ENCODE measurements around the gene THEMIS2.
"Not testable (repeated sequence)": the region's sequence is repeated elsewhere in the genome, so short reads cannot be mapped to it uniquely, and the experiment has no call there.

The THEMIS2 gene

DNA sequence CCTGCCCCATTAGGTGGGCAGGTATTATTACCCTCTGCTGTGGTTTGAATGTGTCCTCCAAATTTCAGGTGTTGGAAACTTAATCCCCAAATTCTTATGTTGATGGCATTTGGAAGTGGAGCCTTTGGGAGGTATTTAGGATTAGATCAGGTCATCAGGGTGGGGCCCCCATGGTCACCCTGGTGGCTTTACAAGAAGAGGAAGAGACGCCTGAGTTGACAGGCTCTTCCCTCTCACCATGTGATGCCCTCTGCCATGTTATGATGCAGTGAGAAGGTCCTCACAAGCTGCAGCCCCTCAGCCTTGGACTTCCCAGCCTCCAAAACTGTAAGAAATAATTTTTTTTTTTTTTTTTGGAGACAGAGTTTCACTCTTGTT lies 8.8 kb upstream of the THEMIS2 start:
- DNase-seq (ENCODE audit: low spot score): no peak

DNA sequence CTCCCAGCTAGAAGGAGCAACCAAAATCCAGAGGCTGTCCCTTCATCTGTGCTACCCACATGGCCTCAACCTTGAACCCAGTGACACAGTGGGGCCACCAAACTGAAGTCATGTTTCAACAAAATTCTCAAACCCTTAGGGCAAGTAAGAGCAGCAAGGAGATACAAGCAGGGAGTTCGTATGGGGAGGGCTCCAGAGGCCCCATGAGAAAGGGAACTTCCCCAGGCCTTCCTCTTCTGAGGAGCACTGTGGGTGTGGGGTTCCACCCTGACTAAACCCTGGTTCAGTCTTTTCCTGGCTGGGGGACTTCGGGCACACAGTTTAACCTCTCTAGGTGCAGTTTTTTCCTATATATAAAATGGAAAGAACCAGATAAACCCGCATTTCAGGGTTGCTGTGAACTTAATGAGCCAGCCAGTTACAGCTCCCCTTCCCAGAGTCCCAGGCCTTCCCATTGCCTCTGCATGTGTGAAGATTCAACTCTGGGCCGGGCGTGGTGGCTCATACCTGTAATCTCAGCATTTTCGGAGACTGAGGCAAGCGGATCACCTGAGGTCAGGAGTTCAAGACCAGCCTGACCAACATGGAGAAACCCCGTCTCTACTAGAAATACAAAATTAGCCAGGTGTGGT lies 8.0 kb upstream of the THEMIS2 start:
- no peak for DNase-seq (ENCODE audit: low spot score)

DNA sequence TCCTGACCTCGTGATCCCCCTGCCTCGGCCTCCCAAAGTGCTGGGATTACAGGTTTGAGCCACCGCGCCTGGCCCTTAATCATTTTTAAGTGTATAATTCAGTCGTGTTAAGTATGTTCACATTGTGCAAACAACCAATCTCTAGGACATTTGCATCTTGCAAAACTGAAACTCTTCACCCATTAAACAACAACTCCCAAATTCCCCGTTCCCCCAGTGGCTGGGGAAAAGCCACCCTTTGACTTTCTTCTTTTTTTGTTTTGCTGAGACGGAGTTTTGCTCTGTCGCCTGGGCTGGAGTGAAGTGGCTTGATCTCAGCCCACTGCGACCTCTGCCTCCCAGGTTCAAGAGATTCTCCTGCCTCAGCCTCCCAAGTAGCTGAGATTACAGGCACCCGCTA lies 6.5 kb upstream of the THEMIS2 start:
- DNase-seq (ENCODE audit: low spot score): no peak

DNA sequence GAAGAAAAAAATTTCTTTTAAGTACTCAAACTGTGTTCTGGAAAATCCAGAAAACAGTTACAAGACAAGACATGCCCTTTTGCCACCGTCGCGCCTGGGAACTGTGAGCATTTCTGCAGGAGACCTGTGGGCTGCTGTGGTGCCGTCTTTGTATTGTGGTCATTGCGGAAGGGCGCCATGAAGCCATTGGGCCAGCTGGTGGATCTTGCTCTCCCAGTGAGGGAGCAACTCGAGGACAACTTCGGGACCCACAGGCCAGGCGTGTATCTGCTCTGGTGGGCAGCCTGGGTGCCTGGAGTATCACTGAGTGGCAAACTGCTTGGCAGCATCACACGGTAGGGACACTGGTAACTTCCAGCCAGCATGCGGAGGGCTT lies 3.8 kb upstream of the THEMIS2 start:
- DNase-seq (ENCODE audit: low spot score): no peak

DNA sequence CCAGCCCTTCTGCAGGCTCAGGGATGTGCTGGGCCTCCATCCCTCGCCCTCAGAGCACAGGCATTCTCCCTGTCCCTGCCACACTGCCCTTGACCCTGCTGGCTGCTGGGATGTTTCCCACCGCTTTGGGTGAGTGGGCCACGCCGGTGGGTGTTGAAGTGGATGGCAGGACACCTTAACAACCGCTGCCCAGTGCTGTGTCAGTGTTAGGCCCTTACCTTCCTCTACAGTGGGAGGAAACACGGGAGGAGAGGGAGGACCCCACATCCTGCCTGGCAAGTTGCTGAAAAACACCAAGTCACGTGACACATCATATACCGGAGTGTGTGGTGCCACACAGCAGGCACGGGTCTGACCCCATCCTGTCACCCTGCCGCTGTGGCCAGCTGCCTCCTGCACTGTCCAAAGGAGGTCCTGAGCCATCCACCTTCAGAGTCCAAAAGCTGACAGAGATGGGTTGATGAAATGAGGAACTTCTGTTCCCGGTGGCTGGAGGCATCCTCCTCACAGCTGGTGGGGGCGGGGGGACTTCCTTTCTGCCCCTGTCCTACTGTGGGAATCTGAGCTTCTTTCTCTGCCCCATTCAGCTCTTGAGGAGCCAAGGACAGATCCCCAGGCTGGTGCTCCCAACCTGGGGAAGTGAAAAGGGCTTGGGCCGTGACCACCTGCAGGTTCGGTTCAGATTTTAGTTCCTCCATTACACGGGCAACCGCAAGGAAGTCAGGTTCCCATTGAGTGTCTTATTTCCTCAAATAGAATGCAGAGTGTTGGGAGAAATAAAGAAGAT lies 3.2 kb upstream of the THEMIS2 start:
- DNase-seq (ENCODE audit: low spot score): no peak

DNA sequence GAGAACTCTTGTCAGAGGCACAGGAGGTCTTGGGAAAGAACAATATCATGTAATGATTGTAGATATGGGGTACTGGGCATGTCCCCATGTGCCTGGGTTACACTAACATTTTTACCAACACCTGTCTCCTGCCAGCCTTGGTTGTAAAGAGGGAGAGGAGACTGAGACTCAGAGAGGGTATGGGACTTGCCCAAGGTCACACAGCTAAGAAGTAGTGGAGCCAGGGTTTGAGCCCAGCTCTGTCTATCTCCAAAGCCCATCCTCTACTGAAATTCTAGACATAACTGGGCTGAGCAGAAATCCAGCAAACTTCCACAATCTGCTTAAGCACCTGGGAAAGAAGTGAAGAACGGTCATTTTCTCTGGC lies 2.6 kb upstream of the THEMIS2 start:
- no peak for DNase-seq (ENCODE audit: low spot score)

DNA sequence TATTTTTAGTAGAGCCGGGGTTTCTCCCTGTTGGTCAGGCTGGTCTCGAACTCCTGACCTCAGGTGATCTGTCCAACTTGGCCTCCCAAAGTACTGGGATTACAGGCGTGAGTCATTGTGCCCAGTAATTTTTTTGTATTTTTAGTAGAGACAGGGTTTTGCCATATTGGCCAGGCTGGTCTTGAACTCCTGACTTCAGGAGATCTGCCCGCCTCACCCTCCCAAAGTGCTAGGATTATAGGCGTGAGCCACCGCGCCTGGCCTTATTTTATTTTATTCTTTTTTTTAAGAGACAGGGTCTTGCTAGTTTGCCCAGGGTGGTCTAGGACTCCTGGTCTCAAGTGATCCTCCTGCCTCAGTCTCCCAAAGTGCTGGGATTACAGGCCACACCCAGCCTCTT lies 1.3 kb upstream of the THEMIS2 start:
- DNase-seq (ENCODE audit: low spot score): not testable (repeated sequence)

DNA sequence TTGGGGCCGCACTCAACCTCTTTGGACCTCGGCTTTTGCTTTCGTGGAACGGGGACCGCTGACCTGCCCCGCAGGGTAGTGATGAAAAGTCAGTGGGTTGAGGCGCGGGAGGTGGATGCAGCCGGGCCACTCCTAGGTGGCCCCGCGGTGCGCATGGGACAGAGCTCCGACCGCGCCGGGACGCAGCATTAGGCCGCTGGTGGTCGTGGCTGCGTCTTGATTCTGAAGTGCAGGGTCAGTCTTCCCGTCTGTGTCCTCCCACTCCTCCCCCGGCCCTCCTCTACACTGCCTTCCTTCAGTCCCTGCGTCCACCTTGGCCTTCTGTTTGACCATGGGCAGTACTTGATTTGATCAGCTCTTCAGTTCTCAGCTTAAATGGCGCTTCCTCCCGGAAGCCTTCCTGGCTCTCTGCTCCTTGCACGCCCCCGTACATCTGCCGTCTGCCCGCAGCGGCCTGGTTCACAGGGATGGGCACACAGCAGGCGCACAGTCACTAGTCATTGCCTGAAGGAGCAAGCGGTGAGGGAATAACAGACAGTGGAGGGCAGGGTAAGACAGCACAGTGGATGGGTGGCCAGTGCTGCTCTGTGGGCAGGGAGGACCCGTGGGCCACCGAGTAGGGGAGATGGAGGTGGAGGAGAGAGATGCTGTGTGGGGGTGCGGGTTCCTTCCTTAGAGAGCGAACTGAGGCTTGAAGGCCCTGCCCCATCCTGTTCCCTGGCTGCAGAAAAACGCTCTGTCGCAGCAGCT lies 633 bp downstream of the THEMIS2 start:
- DNase-seq (ENCODE audit: low spot score): no peak

DNA sequence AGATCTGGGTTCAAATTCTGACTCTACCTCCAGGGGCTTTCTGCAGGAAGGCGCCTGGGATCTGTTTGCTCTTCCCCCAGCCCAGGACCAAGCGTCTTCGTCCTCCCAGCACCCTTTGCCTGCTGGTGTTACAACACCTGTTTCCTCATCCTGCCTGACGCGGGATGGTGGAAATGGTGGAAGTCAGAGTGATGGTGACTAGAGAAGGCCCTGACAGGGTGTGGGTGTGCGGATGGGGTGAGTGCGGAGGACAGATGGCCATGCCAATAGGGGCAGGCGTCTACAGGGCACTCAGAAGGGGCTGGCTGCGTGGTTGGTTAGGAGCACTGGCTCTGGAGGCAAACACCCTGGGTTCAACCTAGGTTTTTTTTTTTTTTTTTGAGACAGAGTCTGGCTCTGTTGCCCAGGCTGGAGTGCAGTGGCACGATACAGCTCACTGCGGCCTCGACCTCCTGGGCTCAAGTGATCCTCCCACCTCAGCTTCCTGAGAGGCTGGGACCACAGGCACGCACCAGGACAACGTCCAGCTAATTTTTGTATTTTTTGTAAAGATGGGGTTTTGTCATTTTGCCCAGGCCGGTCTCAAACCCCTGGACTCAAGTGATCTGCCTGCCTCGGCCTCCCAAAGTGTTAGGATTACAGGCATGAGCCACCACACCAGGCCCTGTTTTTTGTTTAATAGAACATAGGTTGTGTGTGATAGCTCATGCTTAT lies 1.5 kb downstream of the THEMIS2 start:
- no peak for DNase-seq (ENCODE audit: low spot score)

DNA sequence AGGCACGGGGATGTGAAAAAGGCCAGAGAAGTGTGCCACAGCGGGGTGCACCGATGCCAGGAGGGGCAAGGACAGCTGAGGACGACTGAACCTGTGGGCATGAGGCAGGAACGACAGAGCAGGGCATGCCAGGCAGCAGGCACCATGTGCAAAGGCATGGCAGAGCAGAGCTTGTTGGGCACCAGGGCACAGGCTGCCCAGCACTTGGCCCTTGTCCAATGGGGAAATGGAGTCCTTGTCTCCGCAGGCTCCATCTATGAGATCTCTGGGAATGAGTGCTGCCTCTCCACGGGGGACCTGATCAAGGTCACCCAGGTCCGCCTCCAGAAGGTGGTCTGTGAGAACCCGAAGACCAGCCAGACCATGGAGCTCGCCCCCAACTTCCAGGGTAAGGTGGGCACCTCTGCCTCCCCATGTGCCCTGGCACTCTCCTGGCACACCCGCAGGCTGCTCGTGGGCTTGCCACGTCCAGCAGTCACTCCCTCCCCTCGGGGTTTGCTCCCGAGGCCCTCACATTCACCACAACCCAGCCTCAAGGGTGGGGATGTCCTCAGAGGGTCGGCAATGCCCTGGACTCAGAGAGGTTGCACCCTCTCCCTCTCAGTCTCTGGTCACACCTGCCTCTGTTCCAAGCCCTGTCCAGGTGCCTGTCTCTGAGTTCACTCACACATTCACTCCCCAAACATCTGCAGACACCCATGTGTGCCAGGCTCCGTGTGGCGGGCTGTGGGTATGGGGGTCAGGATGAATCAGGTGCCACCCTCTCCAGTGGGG lies 4.2 kb downstream of the THEMIS2 start:
- DNase-seq (ENCODE audit: low spot score): no peak

DNA sequence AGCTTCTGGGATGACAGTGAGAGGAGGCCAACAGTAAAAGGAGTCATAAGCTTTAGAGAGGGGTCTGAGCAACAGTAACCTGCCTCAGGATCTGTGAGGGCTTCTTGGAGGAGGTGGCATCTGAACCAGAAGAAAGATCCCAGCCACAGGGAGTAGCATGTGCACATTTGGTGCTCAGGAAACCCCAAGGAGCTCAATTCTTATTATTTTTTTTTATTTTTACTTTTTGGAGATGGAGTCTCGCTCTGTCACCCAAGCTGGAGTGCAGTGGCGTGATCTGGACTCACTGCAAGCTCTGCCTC lies 4.7 kb downstream of the THEMIS2 start:
- DNase-seq (ENCODE audit: low spot score): no peak

DNA sequence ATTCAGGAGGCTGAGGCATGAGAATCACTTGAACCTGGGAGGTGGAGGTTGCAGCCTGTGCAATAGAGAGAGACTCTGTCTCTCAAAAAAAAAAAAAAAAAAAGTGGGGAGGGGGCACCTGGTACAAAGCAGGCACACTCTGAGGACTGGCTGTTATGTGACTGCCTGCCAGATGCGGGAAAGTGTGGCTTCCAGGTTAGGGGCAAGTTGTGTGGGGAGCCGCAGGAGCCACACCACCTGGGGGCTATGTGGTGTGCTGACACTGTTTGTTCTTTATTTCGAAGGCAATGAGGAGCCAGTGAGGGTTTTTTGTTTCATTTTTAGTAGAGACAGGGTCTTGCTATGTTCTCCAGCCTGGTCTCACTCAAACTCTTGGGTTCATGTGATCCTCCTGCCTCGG lies 5.7 kb downstream of the THEMIS2 start:
- DNase-seq (ENCODE audit: low spot score): no peak

DNA sequence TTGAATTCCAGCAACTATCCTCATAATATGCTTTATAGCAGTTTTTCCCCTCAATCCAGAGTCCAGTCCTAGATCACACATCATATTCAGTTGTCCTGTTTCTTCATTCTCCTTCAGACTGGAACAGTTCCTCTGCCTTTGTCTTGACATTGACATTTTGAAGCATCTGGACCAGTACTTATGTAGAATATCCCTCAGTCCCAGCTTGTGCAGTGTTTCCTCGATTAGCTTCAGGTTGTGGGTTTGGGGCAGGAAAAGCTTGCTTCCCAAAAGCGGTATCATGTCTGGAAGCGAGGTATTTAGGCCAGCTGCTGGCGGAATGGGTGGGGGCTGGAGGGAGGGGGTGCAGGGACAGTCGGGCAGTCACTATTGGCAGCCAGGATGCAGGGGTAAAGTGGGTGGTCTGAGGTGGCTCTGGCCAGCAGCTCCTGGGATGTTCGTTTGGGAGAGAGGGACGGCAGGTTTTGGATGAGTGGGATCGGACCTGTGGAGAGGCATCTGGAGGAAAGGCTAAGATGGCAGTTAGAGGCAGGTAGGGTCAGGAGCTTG lies 6.5 kb downstream of the THEMIS2 start:
- DNase-seq (ENCODE audit: low spot score): no peak

DNA sequence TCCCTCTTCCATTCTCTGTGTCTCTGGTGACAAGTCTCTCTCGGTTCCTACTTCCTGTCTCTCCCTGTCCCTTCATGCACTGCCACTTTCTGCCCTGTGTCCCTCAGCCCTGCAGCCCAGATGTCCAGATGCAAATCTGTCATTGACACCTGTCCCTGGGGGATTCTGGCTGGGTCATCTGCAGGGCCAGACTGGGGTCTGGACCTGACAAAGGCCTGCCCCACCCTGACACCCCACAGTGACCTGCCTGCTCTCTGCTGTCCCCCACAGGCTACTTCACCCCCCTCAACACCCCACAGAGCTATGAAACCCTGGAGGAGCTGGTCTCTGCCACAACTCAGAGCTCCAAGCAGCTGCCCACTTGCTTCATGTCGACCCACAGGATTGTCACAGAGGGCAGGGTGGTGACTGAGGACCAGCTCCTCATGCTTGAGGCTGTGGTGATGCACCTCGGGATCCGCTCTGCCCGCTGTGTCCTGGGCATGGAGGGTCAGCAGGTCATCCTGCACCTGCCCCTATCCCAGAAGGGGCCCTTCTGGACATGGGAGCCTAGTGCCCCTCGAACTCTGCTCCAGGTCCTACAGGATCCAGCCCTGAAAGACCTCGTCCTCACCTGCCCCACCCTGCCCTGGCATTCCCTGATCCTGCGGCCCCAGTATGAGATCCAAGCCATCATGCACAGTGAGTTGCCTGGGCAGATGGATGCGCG lies 7.2 kb downstream of the THEMIS2 start:
- DNase-seq (ENCODE audit: low spot score): no peak

DNA sequence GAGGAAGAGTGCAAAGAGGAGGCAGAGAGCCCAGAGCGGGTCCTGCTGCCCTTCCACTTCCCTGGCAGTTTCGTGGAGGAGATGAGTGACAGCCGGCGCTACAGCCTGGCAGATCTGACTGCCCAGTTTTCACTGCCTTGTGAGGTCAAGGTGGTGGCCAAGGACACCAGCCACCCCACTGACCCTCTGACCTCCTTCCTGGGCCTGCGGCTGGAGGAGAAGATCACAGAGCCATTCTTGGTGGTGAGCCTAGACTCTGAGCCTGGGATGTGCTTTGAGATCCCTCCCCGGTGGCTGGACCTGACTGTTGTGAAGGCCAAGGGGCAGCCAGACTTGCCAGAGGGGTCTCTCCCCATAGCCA lies 10.2 kb downstream of the THEMIS2 start:
- DNase-seq (ENCODE audit: low spot score): no peak

DNA sequence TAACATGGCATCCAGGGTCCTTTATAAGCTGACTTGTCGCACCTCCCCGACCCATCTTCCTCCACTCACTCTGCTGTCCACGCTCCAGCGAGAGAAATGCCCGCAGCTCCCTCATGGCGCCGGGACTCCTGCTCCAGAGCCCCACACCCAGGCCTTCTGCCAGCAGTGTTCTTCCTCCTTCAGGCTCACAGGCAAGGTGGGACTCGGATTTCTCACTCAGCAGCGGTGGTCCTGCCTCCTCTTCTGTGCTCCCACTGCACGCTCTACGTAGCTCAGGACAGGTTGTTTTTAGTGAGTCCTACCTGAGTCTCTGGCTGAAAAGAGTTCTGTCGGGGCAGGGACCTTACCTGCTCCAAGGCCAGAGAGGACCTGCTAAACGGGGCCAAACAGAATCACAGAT lies 11.2 kb downstream of the THEMIS2 start:
- DNase-seq (ENCODE audit: low spot score): no peak

DNA sequence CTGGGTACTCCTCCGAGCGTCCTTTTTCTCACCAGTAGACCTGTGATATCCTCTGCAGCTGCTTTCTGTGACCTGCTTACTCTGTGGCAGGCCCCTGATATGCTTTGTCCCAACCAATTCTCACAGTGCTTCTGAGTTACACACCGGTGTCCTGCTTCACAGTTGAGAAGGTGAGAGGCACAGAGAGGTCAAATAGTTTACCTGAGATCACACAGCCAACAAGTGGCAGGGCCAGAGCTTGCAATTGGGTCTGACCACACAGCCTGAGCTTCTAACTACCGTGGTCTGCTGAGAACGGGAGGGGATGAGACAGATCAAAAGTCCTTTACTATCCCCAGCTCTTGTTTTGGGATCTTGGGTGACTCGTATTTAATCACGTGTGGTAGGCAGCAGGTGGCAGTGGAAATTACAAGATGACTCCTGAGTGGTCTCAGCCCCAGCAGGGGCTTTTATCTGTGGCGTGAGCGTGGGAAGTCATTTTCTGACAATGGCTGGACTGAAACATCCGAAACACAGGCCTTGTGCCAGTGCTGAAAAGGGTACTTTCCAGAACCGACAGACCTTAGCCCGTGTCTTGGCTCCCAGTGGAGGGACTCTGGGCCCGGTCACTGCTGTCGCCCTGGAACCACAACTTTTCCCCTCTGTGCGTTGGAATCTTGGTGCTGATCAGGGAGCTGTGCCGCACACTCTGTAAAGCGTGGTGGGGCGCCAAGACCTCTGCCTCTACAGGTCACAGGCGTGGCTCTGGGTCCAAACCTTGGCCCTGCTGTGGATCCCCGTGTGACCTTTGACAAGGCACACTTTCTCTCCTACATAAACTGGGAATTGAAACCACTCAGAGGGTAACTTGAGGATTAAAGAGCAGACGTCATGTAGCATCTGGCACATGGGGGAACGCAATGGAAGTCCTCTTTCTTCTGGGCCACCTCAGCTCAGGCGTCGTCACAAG lies 11.9 kb downstream of the THEMIS2 start:
- no peak for DNase-seq (ENCODE audit: low spot score)

DNA sequence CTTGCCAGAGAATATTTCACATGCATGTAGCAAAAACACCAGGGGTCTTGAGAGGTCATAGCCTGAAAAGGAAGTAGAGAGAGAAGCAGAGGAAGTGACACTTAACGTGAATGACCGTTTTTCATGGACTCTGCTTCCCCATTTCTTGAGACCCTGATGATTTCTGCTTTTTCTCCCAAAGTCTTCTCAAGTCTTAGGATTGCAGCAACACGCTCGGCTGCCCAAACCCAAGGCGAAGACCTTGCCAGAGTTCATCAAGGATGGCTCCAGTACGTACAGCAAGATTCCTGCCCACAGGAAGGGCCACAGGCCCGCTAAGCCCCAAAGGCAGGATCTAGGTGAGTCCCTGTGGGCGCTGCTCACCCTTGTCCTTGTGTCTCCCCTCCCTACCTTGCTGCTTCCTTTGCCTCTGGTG lies 12.8 kb downstream of the THEMIS2 start:
- no peak for DNase-seq (ENCODE audit: low spot score)

DNA sequence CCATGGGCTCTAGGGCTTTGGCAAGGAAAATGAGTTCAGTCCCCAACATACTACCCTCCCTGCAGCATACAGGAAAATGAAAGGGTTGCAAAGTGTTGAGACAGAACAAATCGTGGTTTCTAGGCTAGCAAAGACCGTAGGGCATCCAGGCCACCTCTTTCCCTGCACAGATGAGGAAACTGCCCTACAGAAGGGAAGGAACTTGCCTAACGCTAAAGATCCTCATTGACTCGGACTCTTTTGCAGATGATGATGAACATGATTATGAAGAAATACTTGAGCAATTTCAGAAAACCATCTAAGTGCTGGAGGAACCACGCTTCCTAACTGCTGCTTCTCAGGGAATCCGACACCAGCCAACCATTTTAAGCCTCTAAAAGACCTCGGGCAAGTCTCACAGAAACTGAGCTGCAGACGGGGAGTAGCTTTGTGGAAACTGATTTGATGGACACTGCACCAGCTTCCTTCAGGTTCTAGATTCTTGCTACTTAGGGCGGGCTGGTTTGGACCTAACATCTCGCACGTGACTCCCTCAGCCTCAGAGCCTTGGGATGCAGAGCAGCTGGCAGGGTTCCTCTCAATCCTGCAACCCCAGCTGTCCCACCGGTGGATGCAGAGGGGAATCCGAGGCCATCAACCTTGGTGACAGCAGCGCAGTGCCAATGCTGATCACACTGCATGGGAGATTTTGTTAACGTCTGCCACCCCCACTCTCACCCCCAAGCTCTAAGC lies 13.4 kb downstream of the THEMIS2 start:
- no peak for DNase-seq (ENCODE audit: low spot score)

DNA sequence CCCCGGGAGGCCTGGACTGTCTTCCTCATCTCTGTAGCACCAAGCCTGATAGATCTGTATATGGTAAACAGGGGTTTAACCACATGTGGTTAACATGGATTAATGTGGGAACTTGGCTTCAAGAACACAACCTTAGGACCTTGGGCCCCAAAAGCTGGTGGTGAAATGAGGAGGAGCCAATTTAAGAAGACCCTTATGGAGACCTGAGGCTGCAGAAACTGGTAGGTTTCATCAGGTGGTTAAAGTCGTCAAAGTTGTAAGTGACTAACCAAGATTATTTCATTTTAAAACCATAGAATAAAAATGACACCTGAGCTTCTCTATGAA lies 14.0 kb downstream of the THEMIS2 start:
- DNase-seq (ENCODE audit: low spot score): no peak

Data from LoVo (cell line).